ENCODE data around the gene POLR1E. TPM values are rescaled to one million over a fixed set of nuclear protein-coding genes. Genes with fewer than 3 reads are reported as not detected.

The POLR1E gene
- total RNA-seq, 1 experiment from 2014 or later, result 60.9 TPM

DNA sequence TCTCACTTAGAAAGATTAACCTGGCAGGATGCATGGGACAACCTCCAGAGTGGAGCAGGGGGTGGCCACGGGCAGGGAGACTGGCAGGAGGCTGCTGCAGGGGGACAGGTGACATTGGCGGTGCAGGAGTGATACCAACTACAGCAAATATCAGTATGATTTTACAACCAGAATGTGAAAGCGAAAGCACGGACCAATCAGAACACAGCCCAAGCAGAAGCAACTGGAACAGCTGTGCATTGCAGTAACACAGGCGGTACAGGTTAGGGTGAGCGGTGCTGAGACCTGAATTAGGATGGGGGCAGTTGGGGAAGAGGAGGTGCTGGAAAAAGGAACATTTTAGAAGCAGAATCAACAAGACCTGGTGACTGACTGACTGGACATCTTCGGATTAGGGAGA lies 29.3 kb downstream of the POLR1E start (continued):
- TF ChIP-seq, protein P1, sequence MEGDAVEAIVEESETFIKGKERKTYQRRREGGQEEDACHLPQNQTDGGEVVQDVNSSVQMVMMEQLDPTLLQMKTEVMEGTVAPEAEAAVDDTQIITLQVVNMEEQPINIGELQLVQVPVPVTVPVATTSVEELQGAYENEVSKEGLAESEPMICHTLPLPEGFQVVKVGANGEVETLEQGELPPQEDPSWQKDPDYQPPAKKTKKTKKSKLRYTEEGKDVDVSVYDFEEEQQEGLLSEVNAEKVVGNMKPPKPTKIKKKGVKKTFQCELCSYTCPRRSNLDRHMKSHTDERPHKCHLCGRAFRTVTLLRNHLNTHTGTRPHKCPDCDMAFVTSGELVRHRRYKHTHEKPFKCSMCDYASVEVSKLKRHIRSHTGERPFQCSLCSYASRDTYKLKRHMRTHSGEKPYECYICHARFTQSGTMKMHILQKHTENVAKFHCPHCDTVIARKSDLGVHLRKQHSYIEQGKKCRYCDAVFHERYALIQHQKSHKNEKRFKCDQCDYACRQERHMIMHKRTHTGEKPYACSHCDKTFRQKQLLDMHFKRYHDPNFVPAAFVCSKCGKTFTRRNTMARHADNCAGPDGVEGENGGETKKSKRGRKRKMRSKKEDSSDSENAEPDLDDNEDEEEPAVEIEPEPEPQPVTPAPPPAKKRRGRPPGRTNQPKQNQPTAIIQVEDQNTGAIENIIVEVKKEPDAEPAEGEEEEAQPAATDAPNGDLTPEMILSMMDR (IDR thresholded peaks at IDR 0.05 in 2 of 3, conservative IDR thresholded peaks at IDR 0.05 in 1 of 3; ENCODE audit: borderline replicate concordance in 1 of 3, insufficient read depth in 1 of 3, low read depth in 2 of 3, low read length in 2 of 3), result no peak
- TF ChIP-seq POLR2A (IDR thresholded peaks at IDR 0.05; ENCODE audit: borderline replicate concordance, extremely low read depth, insufficient read depth, insufficient read length) (no peak), EGR1 (IDR thresholded peaks at IDR 0.05; ENCODE audit: low read depth) (no peak), CEBPB (IDR thresholded peaks at IDR 0.05; ENCODE audit: low read depth) (no peak), JUND (IDR thresholded peaks at IDR 0.05) (no peak)

- Histone ChIP-seq H3K36me3 (ENCODE audit: control insufficient read depth in 1 of 2, insufficient read depth in 2 of 2, low read length in 2 of 2) (no peaks in the 10 kb centered on the region), H3K27ac (ENCODE audit: low read depth, low read length) (no peak overlapping the region), H2AFZ (ENCODE audit: low read depth, low read length, poor library complexity, severe bottlenecking) (no peak overlapping the region), H3K9ac (ENCODE audit: low read length) (no peak overlapping the region), H4K20me1 (ENCODE audit: insufficient read depth) (no peaks in the 10 kb centered on the region), H3K9me2 (ENCODE audit: insufficient read depth) (no peaks in the 10 kb centered on the region), H3K79me2 (ENCODE audit: insufficient read depth, low read length) (no peaks in the 10 kb centered on the region), H3K4me1 (ENCODE audit: control insufficient read depth in 1 of 2, insufficient read depth in 2 of 2, low read length in 2 of 2) (no peaks in the 10 kb centered on the region), H3K27me3 (ENCODE audit: insufficient read depth, low read length) (no peaks in the 10 kb centered on the region), H3K9me3 (ENCODE audit: control insufficient read depth in 1 of 2, insufficient read depth in 1 of 2, low read depth in 1 of 2, low read length in 2 of 2) (no peaks in the 10 kb centered on the region), H3K4me2 (ENCODE audit: low read length) (no peak overlapping the region), H3K4me3 (replicated peaks in 1 of 2; ENCODE audit: low read depth in 1 of 2, low read length in 2 of 2) (no peak overlapping the region)
- ATAC-seq, result no peak
- ChIA-PET POLR2A (no interaction called here), RAD21 (ENCODE audit: low non-redundant PET in 1 of 2, low total read pairs in 2 of 2, uncharacterized antibody in 2 of 2, unreplicated experiment in 2 of 2) (no interaction called here), CTCF (no interaction called here)
- TF ChIP-seq POLR2AphosphoS5 (IDR thresholded peaks at IDR 0.05; ENCODE audit: low read depth, low read length) (no peak), TCF7L2 (IDR thresholded peaks at IDR 0.05; ENCODE audit: borderline replicate concordance, extremely low read depth, insufficient read depth, insufficient read length) (no peak), FOSL1 (IDR thresholded peaks at IDR 0.05; ENCODE audit: low read depth) (no peak), YY1 (IDR thresholded peaks at IDR 0.05; ENCODE audit: extremely low read depth, insufficient replicate concordance, low read depth, low read length) (no peak), POLR2A (IDR thresholded peaks at IDR 0.05; ENCODE audit: borderline replicate concordance, extremely low read depth, insufficient read depth, insufficient read length) (no peak), CEBPB (IDR thresholded peaks at IDR 0.05; ENCODE audit: low read depth) (no peak), SRF (IDR thresholded peaks at IDR 0.05; ENCODE audit: low read depth) (no peak), JUND (IDR thresholded peaks at IDR 0.05) (no peak)
- TF ChIP-seq, protein P2, sequence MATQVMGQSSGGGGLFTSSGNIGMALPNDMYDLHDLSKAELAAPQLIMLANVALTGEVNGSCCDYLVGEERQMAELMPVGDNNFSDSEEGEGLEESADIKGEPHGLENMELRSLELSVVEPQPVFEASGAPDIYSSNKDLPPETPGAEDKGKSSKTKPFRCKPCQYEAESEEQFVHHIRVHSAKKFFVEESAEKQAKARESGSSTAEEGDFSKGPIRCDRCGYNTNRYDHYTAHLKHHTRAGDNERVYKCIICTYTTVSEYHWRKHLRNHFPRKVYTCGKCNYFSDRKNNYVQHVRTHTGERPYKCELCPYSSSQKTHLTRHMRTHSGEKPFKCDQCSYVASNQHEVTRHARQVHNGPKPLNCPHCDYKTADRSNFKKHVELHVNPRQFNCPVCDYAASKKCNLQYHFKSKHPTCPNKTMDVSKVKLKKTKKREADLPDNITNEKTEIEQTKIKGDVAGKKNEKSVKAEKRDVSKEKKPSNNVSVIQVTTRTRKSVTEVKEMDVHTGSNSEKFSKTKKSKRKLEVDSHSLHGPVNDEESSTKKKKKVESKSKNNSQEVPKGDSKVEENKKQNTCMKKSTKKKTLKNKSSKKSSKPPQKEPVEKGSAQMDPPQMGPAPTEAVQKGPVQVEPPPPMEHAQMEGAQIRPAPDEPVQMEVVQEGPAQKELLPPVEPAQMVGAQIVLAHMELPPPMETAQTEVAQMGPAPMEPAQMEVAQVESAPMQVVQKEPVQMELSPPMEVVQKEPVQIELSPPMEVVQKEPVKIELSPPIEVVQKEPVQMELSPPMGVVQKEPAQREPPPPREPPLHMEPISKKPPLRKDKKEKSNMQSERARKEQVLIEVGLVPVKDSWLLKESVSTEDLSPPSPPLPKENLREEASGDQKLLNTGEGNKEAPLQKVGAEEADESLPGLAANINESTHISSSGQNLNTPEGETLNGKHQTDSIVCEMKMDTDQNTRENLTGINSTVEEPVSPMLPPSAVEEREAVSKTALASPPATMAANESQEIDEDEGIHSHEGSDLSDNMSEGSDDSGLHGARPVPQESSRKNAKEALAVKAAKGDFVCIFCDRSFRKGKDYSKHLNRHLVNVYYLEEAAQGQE (IDR thresholded peaks at IDR 0.05; ENCODE audit: low read depth), result no peak
- no TSS peak for BruUV-seq (replicated peaks)
- intact Hi-C loops (cut with micrococcal nuclease), result no loop called here
- no peak for DNase-seq (ENCODE audit: low read depth, low spot score)
These were observed 30.0 kb downstream of the POLR1E start for GRCh38 chr9:37515620-37516258.
